Transverse colon (tissue), 4 donors: Measurements from ENCODE around the gene PYCR2. TPM values are rescaled to one million over a fixed set of nuclear protein-coding genes. Genes with fewer than 3 reads are reported as not detected.

ENCODE experiments used
- DNase-seq: peaks from one replicate; pipeline ENCODE4 v3.0.0-alpha.2; 2019
- H3K27ac ChIP-seq, 4 donors: fragments of 200-600 bp; sonication (generic); 2 replicates each; pipeline ENCODE4 v1.5.1; 2016 to 2018; ENCODE audit warnings: inconsistent platforms in 4 of 4
- H3K27me3 ChIP-seq: fragments of 200-600 bp; sonication (generic); 2 replicates; pipeline ENCODE4 v1.5.1; 2017; ENCODE audit warnings: inconsistent platforms
- H3K36me3 ChIP-seq, 4 donors: fragments of 200-600 bp; sonication (generic); 2 replicates each; pipeline ENCODE4 v1.5.1; 2017 to 2019; ENCODE audit warnings: inconsistent platforms in 4 of 4
- H3K4me1 ChIP-seq, 4 donors: fragments of 200-600 bp; sonication (generic); 2 replicates each; pipeline ENCODE4 v1.5.1; 2017 to 2020; ENCODE audit warnings: inconsistent platforms in 4 of 4
- H3K4me3 ChIP-seq, 4 donors: fragments of 200-600 bp; sonication (generic); 1 replicate in 1 of 4; 2 replicates in 3 of 4; pipeline versions ENCODE4 v1.5.1 to v1.6.1; 2017 to 2019; ENCODE audit warnings: inconsistent platforms in 4 of 4
- H3K9me3 ChIP-seq, 2 donors: fragments of 200-600 bp; sonication (generic); 2 replicates each; pipeline ENCODE4 v1.5.1; 2017 to 2019; ENCODE audit warnings: inconsistent platforms in 2 of 2
- EP300 ChIP-seq: sonication (generic); formaldehyde crosslinking; IDR thresholded peaks from one replicate; pipeline ENCODE4 v1.6.1; 2017; ENCODE audit warnings: antibody characterized with exemption, low read depth
- POLR2A ChIP-seq: fragments of 450-650 bp; IDR thresholded peaks from one replicate; pipeline ENCODE4 v1.6.1; 2016; ENCODE audit warnings: antibody characterized with exemption, mild to moderate bottlenecking, moderate library complexity
- POLR2AphosphoS5 ChIP-seq, 3 donors: sonication (generic); formaldehyde crosslinking; IDR thresholded peaks; one replicate each; pipeline ENCODE4 v1.6.1; 2016; ENCODE audit warnings: antibody characterized with exemption in 3 of 3
- WGBS, 2 donors: methylation state at CpG; one replicate each; pipeline ENCODE4 v1.1.5; 2018; ENCODE audit warnings: low coverage in 1 of 2; 5-methylcytosine and 5-hydroxymethylcytosine counted together
- in situ Hi-C, 4 donors: fragments of 200-750 bp; cut with MboI; loops; one replicate each; pipeline versions ENCODE4 v1.15.0 to v1.15.1; 2017; ENCODE audit warnings: low sequenced_read_pairs in 3 of 4, low pct_ligation_motif_present in 1 of 4, low pct_unique_long_range_greater_than_20kb in 1 of 4
- intact Hi-C: fragments of 100-400 bp; cut with DNase I; formaldehyde crosslinking; loops from one replicate; pipeline ENCODE4 v1.15.1; 2023; ENCODE audit warnings: low total_unique reads
- small RNA-seq, 4 donors: library from RNA; depleted of rRNA; stranded (forward); fragments of <200 nt; gene quantifications; one replicate each; pipeline ENCODE3, GENCODE V24; 2016
- total RNA-seq, 4 donors: library from RNA; depleted of rRNA; stranded (reverse); fragments of >200 nt; gene quantifications; one replicate each; pipeline ENCODE4 v1.1.0, GENCODE V29; 2016
- TF ChIP-seq, protein P1 (sequence below), 5 experiments: fragments of 200-600 bp in 3 of 5; fragments of 450-650 bp in 2 of 5; sonication (generic) in 3 of 5; IDR thresholded peaks; 1 replicate in 2 of 5; 2 replicates in 3 of 5; pipeline ENCODE4 v1.5.1; 2016 to 2017; ENCODE audit warnings: antibody characterized with exemption in 5 of 5, inconsistent platforms in 3 of 5, mild to moderate bottlenecking in 2 of 5, moderate library complexity in 1 of 5

Gene PYCR2
- total RNA-seq, 4 donors from 2014 or later = 26.5 to 40.6 (median 32.2) TPM

DNA sequence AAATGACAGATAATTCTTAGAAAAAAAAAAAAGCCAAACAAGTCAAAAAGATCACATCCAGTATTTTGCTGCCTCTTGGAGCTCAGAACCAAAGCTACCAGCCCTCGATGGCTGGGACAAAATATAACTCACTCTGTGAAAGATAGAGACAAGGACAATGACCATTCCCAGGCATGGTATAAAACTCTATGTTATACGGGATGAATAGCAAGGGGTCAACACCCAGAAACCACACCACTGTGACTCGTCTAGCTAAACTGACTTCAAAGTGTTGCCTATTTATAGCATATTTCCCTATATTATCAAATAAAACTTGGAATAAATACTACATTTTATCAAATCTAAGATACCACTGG, 52.0 kb downstream of the PYCR2 start:
- no peaks in the 10 kb centered on the region for H3K9me3 ChIP-seq
- intact Hi-C loops = no loop called here
- 68 to 74% methylated on average over 3 of the region's 3 CpGs for WGBS, 2 donors
- peaks cover 3 to 23% (median 18%) of the 10 kb centered on the region in 4 donors for H3K4me1 ChIP-seq
- no peaks in the 10 kb centered on the region for H3K27me3 ChIP-seq
- DNase-seq = no peak
- peaks cover 0 to 57% (median 22%) of the 10 kb centered on the region in 4 donors for H3K36me3 ChIP-seq
- no peak for TF ChIP-seq POLR2A
- TF ChIP-seq, protein P1, sequence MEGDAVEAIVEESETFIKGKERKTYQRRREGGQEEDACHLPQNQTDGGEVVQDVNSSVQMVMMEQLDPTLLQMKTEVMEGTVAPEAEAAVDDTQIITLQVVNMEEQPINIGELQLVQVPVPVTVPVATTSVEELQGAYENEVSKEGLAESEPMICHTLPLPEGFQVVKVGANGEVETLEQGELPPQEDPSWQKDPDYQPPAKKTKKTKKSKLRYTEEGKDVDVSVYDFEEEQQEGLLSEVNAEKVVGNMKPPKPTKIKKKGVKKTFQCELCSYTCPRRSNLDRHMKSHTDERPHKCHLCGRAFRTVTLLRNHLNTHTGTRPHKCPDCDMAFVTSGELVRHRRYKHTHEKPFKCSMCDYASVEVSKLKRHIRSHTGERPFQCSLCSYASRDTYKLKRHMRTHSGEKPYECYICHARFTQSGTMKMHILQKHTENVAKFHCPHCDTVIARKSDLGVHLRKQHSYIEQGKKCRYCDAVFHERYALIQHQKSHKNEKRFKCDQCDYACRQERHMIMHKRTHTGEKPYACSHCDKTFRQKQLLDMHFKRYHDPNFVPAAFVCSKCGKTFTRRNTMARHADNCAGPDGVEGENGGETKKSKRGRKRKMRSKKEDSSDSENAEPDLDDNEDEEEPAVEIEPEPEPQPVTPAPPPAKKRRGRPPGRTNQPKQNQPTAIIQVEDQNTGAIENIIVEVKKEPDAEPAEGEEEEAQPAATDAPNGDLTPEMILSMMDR (IDR thresholded peaks at IDR 0.05) = no peak
- no peak for TF ChIP-seq EP300
- H3K4me3 ChIP-seq = no peak overlapping the region
- in situ Hi-C loops = no loop called here
- no peak overlapping the region for H3K27ac ChIP-seq

DNA sequence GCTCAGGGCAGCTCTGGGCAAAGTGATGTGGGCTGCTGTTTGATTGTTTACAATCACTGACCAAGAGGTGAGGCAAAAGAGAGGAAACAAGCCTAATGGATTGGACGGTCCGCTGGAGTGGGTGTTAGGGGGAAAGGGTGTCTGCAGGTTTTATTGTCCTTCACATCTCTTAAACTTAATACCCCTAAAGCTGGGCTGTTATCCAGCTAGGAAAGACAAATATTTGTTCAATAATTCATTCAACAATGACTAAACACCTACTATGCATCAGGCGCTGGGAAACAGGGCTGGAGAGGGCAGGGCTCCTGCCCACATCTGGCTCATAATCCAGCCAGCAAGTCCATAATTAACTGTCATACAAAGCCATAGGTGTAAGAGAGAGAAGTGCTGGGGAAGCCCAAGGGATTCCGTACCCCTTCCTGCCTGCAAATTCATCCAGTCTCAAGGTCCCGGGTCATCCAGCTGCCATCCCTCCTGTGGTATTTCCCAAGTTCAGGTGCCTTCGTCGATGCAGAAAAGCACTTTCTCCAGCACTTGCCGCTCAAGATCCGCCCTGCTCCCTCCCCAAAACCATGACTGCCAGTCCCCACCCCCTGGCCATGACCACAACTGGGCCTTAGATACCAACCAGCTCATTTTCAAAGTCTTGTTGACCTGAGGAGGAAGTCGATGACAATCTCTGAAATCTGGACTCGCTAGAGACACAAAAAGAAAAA, 52.5 kb downstream of the PYCR2 start:
- no peak for DNase-seq
- no peak overlapping the region for H3K27ac ChIP-seq
- in situ Hi-C loops = no loop called here
- 74 to 91% methylated on average over 2 to 11 of the region's 11 CpGs for WGBS, 2 donors
- TF ChIP-seq EP300 = no peak
- no peak for TF ChIP-seq POLR2A
- no peak for TF ChIP-seq POLR2AphosphoS5 (IDR thresholded peaks at IDR 0.05)
- TF ChIP-seq, protein P1 (IDR thresholded peaks at IDR 0.05) = no peak
- no peaks in the 10 kb centered on the region for H3K27me3 ChIP-seq
- peaks cover 0 to 20% (median 13%) of the 10 kb centered on the region in 4 donors for H3K4me1 ChIP-seq
- intact Hi-C loops = no loop called here
- peaks cover 0 to 57% (median 24%) of the 10 kb centered on the region in 4 donors for H3K36me3 ChIP-seq
- H3K9me3 ChIP-seq = no peaks in the 10 kb centered on the region
- no peak overlapping the region for H3K4me3 ChIP-seq

DNA sequence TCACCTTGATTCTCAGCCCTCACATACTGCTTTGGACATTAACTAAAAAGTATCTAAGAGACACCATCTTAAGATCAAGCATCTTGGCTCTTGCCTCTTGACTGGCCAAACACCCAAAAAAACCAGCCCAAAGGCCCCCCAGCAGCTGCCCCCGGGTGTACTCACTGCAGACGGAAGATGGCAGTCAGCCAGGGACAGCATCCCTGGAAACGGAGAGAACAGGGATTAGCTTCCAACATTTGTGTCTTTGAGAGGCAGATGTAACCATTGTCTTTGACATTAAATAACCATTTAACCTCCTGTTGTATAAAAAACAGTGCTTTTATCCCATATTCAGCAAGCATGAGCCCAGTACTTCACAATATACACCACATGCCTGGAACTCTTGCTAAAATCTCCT, 53.1 kb downstream of the PYCR2 start:
- in situ Hi-C loops = no loop called here
- intact Hi-C loops = no loop called here
- no peak for DNase-seq
- H3K27me3 ChIP-seq = no peaks in the 10 kb centered on the region
- no peak overlapping the region for H3K4me3 ChIP-seq
- H3K4me1 ChIP-seq = peaks cover 0 to 20% (median 10%) of the 10 kb centered on the region in 4 donors
- peaks cover 0 to 57% (median 26%) of the 10 kb centered on the region in 4 donors for H3K36me3 ChIP-seq
- WGBS, 2 donors = 59% methylated on average over 3 of the region's 3 CpGs; no CpG with 5 or more reads in 1 of the 2 donors
- TF ChIP-seq POLR2A (no peak), POLR2AphosphoS5 (IDR thresholded peaks at IDR 0.05) (no peak), EP300 (no peak)
- TF ChIP-seq, protein P1 (IDR thresholded peaks at IDR 0.05) = no peak
- H3K9me3 ChIP-seq = no peaks in the 10 kb centered on the region
- no peak overlapping the region for H3K27ac ChIP-seq

Small RNA genes within 50 kb of the gene (small RNA-seq; reads per million reads assigned to genes)
- gene AL117348.1 (0 reads per million in 4 donors), gene NDUFA3P3 (0 reads per million in 4 donors)

Other genes with a start within 250 kb of the PYCR2 start
- 100 to 1,000 TPM in 2 of 4 donors, 10 to 100 TPM in 2; 42.3 to 208 (median 117) TPM for gene SRP9, start 146.4 kb downstream of the PYCR2 start, total RNA-seq
- 100 to 1,000 TPM in 1 of 4 donors, 10 to 100 TPM in 3; 56.9 to 114 (median 90.6) TPM for gene EPHX1, start 114.1 kb downstream of the PYCR2 start, total RNA-seq
- 100 to 1,000 TPM; 104 to 256 (median 180) TPM for gene TMEM63A, start 41.9 kb downstream of the PYCR2 start, total RNA-seq
- gene LEFTY1, start 35.1 kb downstream of the PYCR2 start, total RNA-seq = 100 to 1,000 TPM in 3 of 4 donors, 10 to 100 TPM in 1; 86.0 to 320 (median 214) TPM
- 10 to 100 TPM in 2 of 4 donors, under 1 TPM in 1, not detected in 1; 0.55 to 28.7 (median 24.5) TPM for gene LEFTY2, start 17.0 kb upstream of the PYCR2 start, total RNA-seq
- 10 to 100 TPM in 2 of 4 donors, 1 to 10 TPM in 2; 4.4 to 19.2 (median 13.2) TPM for gene SDE2, start 75.1 kb upstream of the PYCR2 start, total RNA-seq
- 100 to 1,000 TPM; 128 to 557 (median 501) TPM for gene H3-3A, start 138.5 kb upstream of the PYCR2 start, total RNA-seq